Measurements from ENCODE around the gene DLG1. TPM values are rescaled to one million over a fixed set of nuclear protein-coding genes. Genes with fewer than 3 reads are reported as not detected.
A peak's percentile ranks its signal among the peaks of the same experiment; 100 is the strongest.

Gene DLG1
- total and polyA plus RNA-seq, 2 of the 4 experiments (the other 2 are of a cell fraction) = 21.2 to 57.7 TPM

DNA sequence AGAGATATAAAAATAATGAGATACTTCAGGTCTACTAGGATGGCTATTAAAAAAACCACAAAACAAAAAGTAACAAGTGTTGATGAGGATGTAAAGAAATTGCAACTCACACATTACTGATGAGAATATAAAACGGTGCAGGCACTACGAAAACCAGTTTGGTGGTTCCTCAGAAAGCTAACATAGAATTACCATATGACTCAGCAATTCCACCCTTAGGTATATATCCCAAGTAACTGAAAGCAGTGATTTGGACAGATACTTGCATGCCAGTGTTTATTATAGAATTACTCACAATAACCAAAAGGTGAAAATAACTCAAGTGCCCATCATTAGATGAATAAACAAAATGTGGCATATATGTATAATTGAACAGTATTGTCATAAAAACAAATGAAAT is 181.3 kb downstream of the DLG1 start:
- Histone ChIP-seq H2AFZ (replicated peaks; ENCODE audit: low read length, poor library complexity) (no peak overlapping the region), H2AK9ac (replicated peaks; ENCODE audit: low read depth, low read length, poor library complexity) (no peak overlapping the region), H3K79me1 (ENCODE audit: low read depth in 1 of 2, low read length in 2 of 2) (peaks cover 10% of the 10 kb centered on the region in 2 experiments; a peak in 2 of 4 replicates), H3K4me2 (ENCODE audit: low read depth, low read length) (no peak overlapping the region), H3K4ac (ENCODE audit: low read depth, low read length) (no peak overlapping the region), H3K4me3 (ENCODE audit: insufficient read depth, low read depth, low read length) (no peak overlapping the region), H3K9me3 (ENCODE audit: control insufficient read depth, insufficient read depth, low read length) (no peaks in the 10 kb centered on the region), H3K36me3 (ENCODE audit: control insufficient read depth, insufficient read depth, low read length) (peaks cover 5% of the 10 kb centered on the region), H2AK5ac (ENCODE audit: low read depth, low read length) (no peak overlapping the region), H3K18ac (ENCODE audit: low read depth, low read length) (no peak overlapping the region), H4K20me1 (ENCODE audit: insufficient read depth, low read length) (no peaks in the 10 kb centered on the region), H3K23ac (ENCODE audit: low read depth, low read length) (no peak overlapping the region), H3K56ac (ENCODE audit: extremely low read depth, insufficient read depth, low read length) (no peak overlapping the region), H3K9me1 (ENCODE audit: insufficient read depth, low read length) (no peaks in the 10 kb centered on the region), H3K27ac (ENCODE audit: insufficient read depth, low read length) (no peak overlapping the region), H3K14ac (replicated peaks; ENCODE audit: low read depth, low read length) (no peak overlapping the region), H3K9ac (ENCODE audit: low read depth, low read length) (no peak overlapping the region), H4K8ac (ENCODE audit: low read depth in 2 of 2, low read length in 2 of 2) (no peak overlapping the region), H2BK15ac (ENCODE audit: low read depth, low read length) (no peak overlapping the region), H3K4me1 (ENCODE audit: control insufficient read depth, insufficient read depth, low read length) (no peaks in the 10 kb centered on the region), H4K5ac (ENCODE audit: low read depth, low read length) (no peak overlapping the region), H2BK20ac (ENCODE audit: low read depth, low read length) (no peak overlapping the region), H2BK120ac (ENCODE audit: low read depth, low read length) (no peak overlapping the region), H2BK5ac (ENCODE audit: low read depth, low read length, poor library complexity, severe bottlenecking) (no peak overlapping the region), H3K27me3 (ENCODE audit: control insufficient read depth, insufficient read depth, low read length) (no peaks in the 10 kb centered on the region), H4K91ac (ENCODE audit: insufficient read depth, low read depth, low read length) (no peak overlapping the region)
- TF ChIP-seq SMC3 (IDR thresholded peaks at IDR 0.05; ENCODE audit: low read depth, low read length) (no peak), RAD21 (IDR thresholded peaks at IDR 0.05; ENCODE audit: low read length) (no peak), CEBPB (IDR thresholded peaks at IDR 0.05; ENCODE audit: low read depth, low read length) (no peak), RFX5 (IDR thresholded peaks at IDR 0.05; ENCODE audit: low read depth, low read length) (no peak), FOS (IDR thresholded peaks at IDR 0.05; ENCODE audit: low read depth, low read length) (no peak), RCOR1 (IDR thresholded peaks at IDR 0.05; ENCODE audit: insufficient replicate concordance, low read length) (no peak), NFE2L2 (IDR thresholded peaks at IDR 0.05; ENCODE audit: low read depth, low read length) (peak; percentile 80), MAZ (IDR thresholded peaks at IDR 0.05; ENCODE audit: borderline replicate concordance, low read depth, low read length) (no peak), MXI1 (IDR thresholded peaks at IDR 0.05; ENCODE audit: borderline replicate concordance, low read depth, low read length) (no peak), BHLHE40 (IDR thresholded peaks at IDR 0.05; ENCODE audit: low read depth, low read length) (no peak), POLR2A (IDR thresholded peaks at IDR 0.05; ENCODE audit: low read depth, low read length) (no peak), CHD1 (IDR thresholded peaks at IDR 0.05; ENCODE audit: low read depth, low read length) (no peak), MAFK (IDR thresholded peaks at IDR 0.05; ENCODE audit: low read depth, low read length) (peak; percentile 49; the same call in 1 of the 2 replicates)
- TF ChIP-seq, protein P1, sequence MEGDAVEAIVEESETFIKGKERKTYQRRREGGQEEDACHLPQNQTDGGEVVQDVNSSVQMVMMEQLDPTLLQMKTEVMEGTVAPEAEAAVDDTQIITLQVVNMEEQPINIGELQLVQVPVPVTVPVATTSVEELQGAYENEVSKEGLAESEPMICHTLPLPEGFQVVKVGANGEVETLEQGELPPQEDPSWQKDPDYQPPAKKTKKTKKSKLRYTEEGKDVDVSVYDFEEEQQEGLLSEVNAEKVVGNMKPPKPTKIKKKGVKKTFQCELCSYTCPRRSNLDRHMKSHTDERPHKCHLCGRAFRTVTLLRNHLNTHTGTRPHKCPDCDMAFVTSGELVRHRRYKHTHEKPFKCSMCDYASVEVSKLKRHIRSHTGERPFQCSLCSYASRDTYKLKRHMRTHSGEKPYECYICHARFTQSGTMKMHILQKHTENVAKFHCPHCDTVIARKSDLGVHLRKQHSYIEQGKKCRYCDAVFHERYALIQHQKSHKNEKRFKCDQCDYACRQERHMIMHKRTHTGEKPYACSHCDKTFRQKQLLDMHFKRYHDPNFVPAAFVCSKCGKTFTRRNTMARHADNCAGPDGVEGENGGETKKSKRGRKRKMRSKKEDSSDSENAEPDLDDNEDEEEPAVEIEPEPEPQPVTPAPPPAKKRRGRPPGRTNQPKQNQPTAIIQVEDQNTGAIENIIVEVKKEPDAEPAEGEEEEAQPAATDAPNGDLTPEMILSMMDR (conservative IDR thresholded peaks at IDR 0.05; ENCODE audit: low read depth, low read length) = no peak
- TF ChIP-seq, protein P2, sequence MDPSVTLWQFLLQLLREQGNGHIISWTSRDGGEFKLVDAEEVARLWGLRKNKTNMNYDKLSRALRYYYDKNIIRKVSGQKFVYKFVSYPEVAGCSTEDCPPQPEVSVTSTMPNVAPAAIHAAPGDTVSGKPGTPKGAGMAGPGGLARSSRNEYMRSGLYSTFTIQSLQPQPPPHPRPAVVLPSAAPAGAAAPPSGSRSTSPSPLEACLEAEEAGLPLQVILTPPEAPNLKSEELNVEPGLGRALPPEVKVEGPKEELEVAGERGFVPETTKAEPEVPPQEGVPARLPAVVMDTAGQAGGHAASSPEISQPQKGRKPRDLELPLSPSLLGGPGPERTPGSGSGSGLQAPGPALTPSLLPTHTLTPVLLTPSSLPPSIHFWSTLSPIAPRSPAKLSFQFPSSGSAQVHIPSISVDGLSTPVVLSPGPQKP (IDR thresholded peaks at IDR 0.05; ENCODE audit: borderline replicate concordance, low read depth, low read length) = no peak
- TF ChIP-seq, protein P3, sequence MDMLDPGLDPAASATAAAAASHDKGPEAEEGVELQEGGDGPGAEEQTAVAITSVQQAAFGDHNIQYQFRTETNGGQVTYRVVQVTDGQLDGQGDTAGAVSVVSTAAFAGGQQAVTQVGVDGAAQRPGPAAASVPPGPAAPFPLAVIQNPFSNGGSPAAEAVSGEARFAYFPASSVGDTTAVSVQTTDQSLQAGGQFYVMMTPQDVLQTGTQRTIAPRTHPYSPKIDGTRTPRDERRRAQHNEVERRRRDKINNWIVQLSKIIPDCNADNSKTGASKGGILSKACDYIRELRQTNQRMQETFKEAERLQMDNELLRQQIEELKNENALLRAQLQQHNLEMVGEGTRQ (IDR thresholded peaks at IDR 0.05; ENCODE audit: low read depth, low read length) = no peak
- intact Hi-C loops (cut with micrococcal nuclease) (no loop called here), dilution Hi-C loops (cut with HindIII; ENCODE audit: low sequenced_read_pairs, unreplicated experiment) (no loop called here), in situ Hi-C loops (cut with MboI; ENCODE audit: low sequenced_read_pairs) (no loop called here)
- no CpG with 5 or more reads among the region's 2 CpGs for WGBS, 2 experiments (ENCODE audit: extremely low coverage in 2 of 2, insufficient read length in 1 of 2)
- POLR2A ChIA-PET (ENCODE audit: unreplicated experiment) = no interaction called here
- no TSS peak for BruUV-seq (replicated peaks)
- DNase-seq = peak; percentile 17
- CTCF ChIA-PET = interaction anchor here (0.6 kb wide), 1 partner anchor 19 kb away, joined by 3 read pairs; no protein-coding TSS in a partner anchor
- ATAC-seq (ENCODE audit: low read depth) = no peak

Measured in IMR-90 (cell line).